Neural cell (in vitro differentiated cells): ENCODE measurements around the gene NDFIP1. TPM values are rescaled to one million over a fixed set of nuclear protein-coding genes. Genes with fewer than 3 reads are reported as not detected.

ENCODE experiments used
- H2AFZ ChIP-seq: fragments of 200-600, 300-800 bp; sonication (generic), shearing (Covaris generic); 2 replicates; pipeline ENCODE4 v1.6.0; 2014; ENCODE audit warnings: low read depth, mild to moderate bottlenecking, antibody characterized with exemption, low read length, moderate library complexity
- H3F3A ChIP-seq: fragments of 200-600 bp; shearing (Covaris generic); 2 replicates; pipeline ENCODE4 v1.6.1; 2016; ENCODE audit warnings: mild to moderate bottlenecking, moderate library complexity, mixed read lengths, antibody characterized with exemption, low read length; ENCODE audit not compliant: insufficient read depth, poor library complexity, severe bottlenecking
- H3K27ac ChIP-seq: fragments of 200-600, 300-800 bp; sonication (generic), shearing (Covaris generic); 2 replicates; pipeline ENCODE4 v1.5.1; 2014; ENCODE audit warnings: mild to moderate bottlenecking, low read length, moderate library complexity
- H3K27me3 ChIP-seq: fragments of 300-800, 200-600 bp; sonication (generic), shearing (Covaris generic); 2 replicates; pipeline ENCODE4 v1.6.0; 2014; ENCODE audit warnings: mild to moderate bottlenecking, low read depth, low read length, moderate library complexity; ENCODE audit not compliant: insufficient read depth
- H3K36me3 ChIP-seq: fragments of 300-800, 200-600 bp; sonication (generic), shearing (Covaris generic); 2 replicates; pipeline ENCODE4 v1.5.1; 2014; ENCODE audit warnings: mild to moderate bottlenecking, antibody characterized with exemption, low read length, moderate library complexity; ENCODE audit not compliant: insufficient read depth
- H3K4me2 ChIP-seq: fragments of 300-800, 200-600 bp; sonication (generic), shearing (Covaris generic); 2 replicates; pipeline ENCODE4 v1.6.0; 2014; ENCODE audit warnings: mild to moderate bottlenecking, low read length
- H3K4me3 ChIP-seq: fragments of 300-800, 200-600 bp; sonication (generic), shearing (Covaris generic); 2 replicates; pipeline ENCODE4 v1.5.1; 2014; ENCODE audit warnings: mild to moderate bottlenecking, low read length, moderate library complexity
- H3K79me2 ChIP-seq: fragments of 200-600 bp; shearing (Covaris generic); replicated peaks from 2 replicates; pipeline ENCODE4 v1.6.0; 2014; ENCODE audit warnings: mild to moderate bottlenecking, low read length, moderate library complexity; ENCODE audit not compliant: insufficient read depth
- H3K9ac ChIP-seq: fragments of 300-800, 200-600 bp; sonication (generic), shearing (Covaris generic); 2 replicates; pipeline ENCODE4 v1.6.1; 2016; ENCODE audit warnings: mild to moderate bottlenecking, low read length, mixed read lengths
- H3K9me2 ChIP-seq: fragments of 200-600 bp; shearing (Covaris generic); 2 replicates; pipeline ENCODE4 v1.6.1; 2016; ENCODE audit warnings: mild to moderate bottlenecking, low read length, mixed read lengths; ENCODE audit not compliant: insufficient read depth
- H3K9me3 ChIP-seq: fragments of 200-600, 300-800 bp; sonication (generic), shearing (Covaris generic); 2 replicates; pipeline ENCODE4 v1.6.1; 2016; ENCODE audit warnings: mild to moderate bottlenecking, mixed run types, low read length, moderate library complexity, mixed read lengths
- H4K20me1 ChIP-seq: fragments of 200-600 bp; shearing (Covaris generic); 2 replicates; pipeline ENCODE4 v1.6.1; 2016; ENCODE audit warnings: mild to moderate bottlenecking, mixed run types; ENCODE audit not compliant: insufficient read depth
- CTCF ChIP-seq: fragments of 450-650 bp; IDR thresholded peaks from 2 replicates; pipeline ENCODE4 v1.5.1; 2014; ENCODE audit warnings: antibody characterized with exemption, mild to moderate bottlenecking, moderate library complexity; ENCODE audit not compliant: poor library complexity, severe bottlenecking
- EP300 ChIP-seq: fragments of 450-650 bp; conservative IDR thresholded peaks from 2 replicates; pipeline ENCODE4 v1.6.1; 2014; ENCODE audit warnings: antibody characterized with exemption, mild to moderate bottlenecking, moderate library complexity; ENCODE audit not compliant: poor library complexity, severe bottlenecking
- EZH2 ChIP-seq: fragments of 200-600, 300-800 bp; shearing (Covaris generic), sonication (generic); IDR thresholded peaks from 2 replicates; pipeline ENCODE4 v1.6.1; 2014; ENCODE audit warnings: antibody characterized with exemption, low read length, borderline replicate concordance, mild to moderate bottlenecking; ENCODE audit not compliant: insufficient read depth, poor library complexity, severe bottlenecking
- MXI1 ChIP-seq: fragments of 450-650 bp; conservative IDR thresholded peaks from 2 replicates; pipeline ENCODE4 v1.6.1; 2014; ENCODE audit warnings: antibody characterized with exemption, mild to moderate bottlenecking; ENCODE audit not compliant: poor library complexity, severe bottlenecking
- POLR2AphosphoS5 ChIP-seq: IDR thresholded peaks from 2 replicates; pipeline ENCODE4 v1.6.1; 2012
- RAD21 ChIP-seq: fragments of 450-650 bp; conservative IDR thresholded peaks from 2 replicates; pipeline ENCODE4 v1.6.1; 2014; ENCODE audit warnings: antibody characterized with exemption, mild to moderate bottlenecking, moderate library complexity
- REST ChIP-seq: IDR thresholded peaks from 2 replicates; pipeline ENCODE4 v1.6.1; 2012; ENCODE audit warnings: borderline replicate concordance
- SMC3 ChIP-seq: fragments of 450-650 bp; conservative IDR thresholded peaks from 2 replicates; pipeline ENCODE4 v1.6.1; 2014; ENCODE audit warnings: antibody characterized with exemption, mild to moderate bottlenecking, moderate library complexity; ENCODE audit not compliant: poor library complexity
- TAF1 ChIP-seq: IDR thresholded peaks from 2 replicates; pipeline ENCODE4 v1.6.1; 2012; ENCODE audit warnings: low read depth
- polyA plus RNA-seq: library from polyadenylated mRNA; depleted of rRNA; stranded (reverse); fragments of >200 nt; gene quantifications from 2 replicates; pipeline ENCODE4 v1.2.3, GENCODE V29; 2014

Gene NDFIP1
- polyA plus RNA-seq, 1 donor from 2014 or later: 99.7 TPM

- no peaks in the 10 kb centered on the region for H3K9me2 ChIP-seq
- H3K4me2 ChIP-seq: no peak overlapping the region
- no peak overlapping the region for H3K27ac ChIP-seq
- no peaks in the 10 kb centered on the region for H3K36me3 ChIP-seq
- no peak overlapping the region for H2AFZ ChIP-seq
- H3F3A ChIP-seq: peaks cover 5% of the 10 kb centered on the region
- no peaks in the 10 kb centered on the region for H4K20me1 ChIP-seq
- no peak overlapping the region for H3K9ac ChIP-seq
- no peak overlapping the region for H3K4me3 ChIP-seq
- TF ChIP-seq CTCF (no peak), RAD21 (no peak), MXI1 (no peak), REST (no peak), TAF1 (no peak), EZH2 (no peak), EP300 (no peak), POLR2AphosphoS5 (no peak), SMC3 (no peak)
- H3K27me3 ChIP-seq: no peaks in the 10 kb centered on the region
- H3K79me2 ChIP-seq: peaks cover 30% of the 10 kb centered on the region
- H3K9me3 ChIP-seq: no peaks in the 10 kb centered on the region
Measured at GRCh38 chr5:142107036-142107735, 1.4 kb upstream of the NDFIP1 start.

GRCh38 chr5:142107736-142108431 is 695 bp upstream of the NDFIP1 start:
- Histone ChIP-seq H4K20me1 (no peaks in the 10 kb centered on the region), H3F3A (peaks cover 5% of the 10 kb centered on the region), H3K36me3 (no peaks in the 10 kb centered on the region), H2AFZ (peak overlapping the region; percentile 56), H3K27ac (peak overlapping the region; percentile 92), H3K4me3 (peak overlapping the region; percentile 77), H3K79me2 (peaks cover 35% of the 10 kb centered on the region), H3K9me3 (no peaks in the 10 kb centered on the region), H3K27me3 (no peaks in the 10 kb centered on the region), H3K9ac (peak overlapping the region; percentile 89), H3K4me2 (peak overlapping the region; percentile 30), H3K9me2 (no peaks in the 10 kb centered on the region)
- TF ChIP-seq TAF1: no peak
- TF ChIP-seq SMC3: no peak
- no peak for TF ChIP-seq MXI1
- TF ChIP-seq EZH2: no peak
- TF ChIP-seq CTCF: no peak
- TF ChIP-seq RAD21: no peak
- TF ChIP-seq POLR2AphosphoS5: no peak
- TF ChIP-seq REST: no peak
- TF ChIP-seq EP300: no peak
